Measurements from ENCODE around the gene GFOD1. TPM values are rescaled to one million over a fixed set of nuclear protein-coding genes. Genes with fewer than 3 reads are reported as not detected.

Gene GFOD1
- total RNA-seq, 1 experiment from 2014 or later: 0.68 TPM

DNA sequence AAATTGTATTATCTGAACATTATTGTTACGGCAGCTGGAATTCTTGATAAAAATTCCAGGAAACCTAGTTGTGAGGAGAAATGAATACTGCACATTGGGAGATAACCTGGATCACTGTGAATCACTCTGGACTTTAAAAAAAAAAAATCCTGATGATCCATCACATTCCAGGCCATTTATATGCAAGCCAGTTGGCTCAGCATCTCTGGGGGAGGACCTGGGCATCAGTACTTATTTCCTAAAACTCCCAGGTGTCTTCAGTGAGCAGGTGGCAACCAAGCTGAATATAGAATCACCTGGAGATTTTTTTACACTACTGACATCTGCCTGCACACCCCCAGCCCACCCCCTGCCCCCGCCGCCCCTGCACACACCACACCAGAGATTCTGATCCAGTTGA, 47.9 kb upstream of the GFOD1 start:
- DNase-seq: no peak

DNA sequence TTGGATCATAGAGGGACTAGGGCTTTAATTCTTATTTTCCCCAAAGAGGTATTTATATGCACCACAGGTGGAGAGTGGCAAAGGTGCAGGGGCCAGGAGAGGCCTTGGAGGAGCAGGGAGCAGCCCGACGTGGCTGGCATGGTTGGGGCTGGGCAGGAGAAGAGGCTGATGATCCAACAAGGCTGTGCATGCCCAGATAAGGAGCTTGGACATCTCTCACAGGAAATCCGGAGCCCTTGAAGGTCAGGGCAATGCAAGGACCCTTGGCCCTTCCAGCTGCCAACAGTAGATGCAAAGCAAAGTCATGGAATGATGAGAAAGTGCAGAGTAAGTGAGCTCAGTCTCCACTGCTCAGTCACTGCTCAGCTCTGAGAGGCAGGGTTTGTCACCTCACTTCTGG, 47.1 kb upstream of the GFOD1 start:
- Histone ChIP-seq H4K20me1 (ENCODE audit: insufficient read depth) (no peaks in the 10 kb centered on the region), H3F3A (ENCODE audit: insufficient read depth, low read depth) (peaks cover 5% of the 10 kb centered on the region; the same call in 1 of the 2 replicates), H3K27ac (no peak overlapping the region), H3K4me3 (no peak overlapping the region), H3K4me2 (no peak overlapping the region), H3K9me2 (ENCODE audit: insufficient read depth) (peaks cover 3% of the 10 kb centered on the region; the same call in 1 of the 2 replicates), H3K36me3 (ENCODE audit: low read depth) (no peaks in the 10 kb centered on the region), H3K4me1 (replicated peaks; ENCODE audit: insufficient read depth) (peaks cover 19% of the 10 kb centered on the region; the same call in 1 of the 2 replicates), H3K27me3 (ENCODE audit: insufficient read depth, low read depth) (no peaks in the 10 kb centered on the region), H2AFZ (no peak overlapping the region), H3K9me3 (ENCODE audit: insufficient read depth, low read depth) (no peaks in the 10 kb centered on the region; the same call in 1 of the 2 replicates), H3K79me2 (ENCODE audit: low read depth) (no peaks in the 10 kb centered on the region)
- no peak for DNase-seq
- no TSS peak for BruUV-seq (replicated peaks)
- ChIA-PET CTCF (no interaction called here), POLR2A (ENCODE audit: unreplicated experiment) (interaction anchor here (0.6 kb wide), 1 partner anchor 33 kb away, joined by 3 read pairs; no protein-coding TSS in a partner anchor)
- TF ChIP-seq, protein P1, sequence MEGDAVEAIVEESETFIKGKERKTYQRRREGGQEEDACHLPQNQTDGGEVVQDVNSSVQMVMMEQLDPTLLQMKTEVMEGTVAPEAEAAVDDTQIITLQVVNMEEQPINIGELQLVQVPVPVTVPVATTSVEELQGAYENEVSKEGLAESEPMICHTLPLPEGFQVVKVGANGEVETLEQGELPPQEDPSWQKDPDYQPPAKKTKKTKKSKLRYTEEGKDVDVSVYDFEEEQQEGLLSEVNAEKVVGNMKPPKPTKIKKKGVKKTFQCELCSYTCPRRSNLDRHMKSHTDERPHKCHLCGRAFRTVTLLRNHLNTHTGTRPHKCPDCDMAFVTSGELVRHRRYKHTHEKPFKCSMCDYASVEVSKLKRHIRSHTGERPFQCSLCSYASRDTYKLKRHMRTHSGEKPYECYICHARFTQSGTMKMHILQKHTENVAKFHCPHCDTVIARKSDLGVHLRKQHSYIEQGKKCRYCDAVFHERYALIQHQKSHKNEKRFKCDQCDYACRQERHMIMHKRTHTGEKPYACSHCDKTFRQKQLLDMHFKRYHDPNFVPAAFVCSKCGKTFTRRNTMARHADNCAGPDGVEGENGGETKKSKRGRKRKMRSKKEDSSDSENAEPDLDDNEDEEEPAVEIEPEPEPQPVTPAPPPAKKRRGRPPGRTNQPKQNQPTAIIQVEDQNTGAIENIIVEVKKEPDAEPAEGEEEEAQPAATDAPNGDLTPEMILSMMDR (conservative IDR thresholded peaks at IDR 0.05): no peak
- TF ChIP-seq EZH2 (IDR thresholded peaks at IDR 0.05; ENCODE audit: low read depth): no peak
- intact Hi-C loops (cut with micrococcal nuclease; ENCODE audit: unreplicated experiment): no loop called here

More for the DNA sequence above, 47.9 kb upstream of the GFOD1 start:
- Histone ChIP-seq H3K27ac (no peak overlapping the region), H3K4me2 (no peak overlapping the region), H4K20me1 (ENCODE audit: insufficient read depth) (no peaks in the 10 kb centered on the region), H3K79me2 (ENCODE audit: low read depth) (no peaks in the 10 kb centered on the region), H3F3A (ENCODE audit: insufficient read depth, low read depth) (peaks cover 5% of the 10 kb centered on the region; the same call in 1 of the 2 replicates), H3K4me3 (no peak overlapping the region), H3K36me3 (ENCODE audit: low read depth) (no peaks in the 10 kb centered on the region), H2AFZ (no peak overlapping the region), H3K4me1 (replicated peaks; ENCODE audit: insufficient read depth) (peaks cover 19% of the 10 kb centered on the region; the same call in 1 of the 2 replicates), H3K9me2 (ENCODE audit: insufficient read depth) (peaks cover 3% of the 10 kb centered on the region; the same call in 1 of the 2 replicates), H3K27me3 (ENCODE audit: insufficient read depth, low read depth) (no peaks in the 10 kb centered on the region), H3K9me3 (ENCODE audit: insufficient read depth, low read depth) (no peaks in the 10 kb centered on the region; the same call in 1 of the 2 replicates)
- no TSS peak for BruUV-seq (replicated peaks)
- no peak for TF ChIP-seq EZH2 (IDR thresholded peaks at IDR 0.05; ENCODE audit: low read depth)
- TF ChIP-seq, protein P1 (conservative IDR thresholded peaks at IDR 0.05): no peak
- POLR2A ChIA-PET (ENCODE audit: unreplicated experiment): interaction anchor here (0.5 to 0.6 kb wide), 2 partner anchors 33 to 187 kb away, joined by 3 to 4 read pairs; no protein-coding TSS in a partner anchor
- intact Hi-C loops (cut with micrococcal nuclease; ENCODE audit: unreplicated experiment): no loop called here
- CTCF ChIA-PET: no interaction called here

DNA sequence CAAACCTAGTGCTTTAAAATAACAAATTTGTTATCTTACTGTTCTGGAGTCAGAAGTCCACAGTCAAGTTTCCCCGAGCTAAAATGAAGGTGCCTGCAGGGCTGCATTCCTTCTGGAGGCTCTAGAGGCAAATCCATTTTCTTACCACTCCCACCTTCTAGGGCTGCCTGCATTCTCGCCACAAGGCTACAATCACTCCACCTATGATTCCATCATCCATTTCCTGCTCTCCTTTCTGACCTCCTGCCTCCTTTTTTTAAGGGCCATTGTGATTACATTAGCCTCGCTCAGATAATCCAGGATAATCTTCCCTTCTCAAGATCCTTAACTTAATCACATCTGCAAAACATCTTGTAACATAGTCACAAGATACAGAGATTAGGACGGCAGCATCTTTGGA, 44.6 kb upstream of the GFOD1 start:
- peaks cover 5% of the 10 kb centered on the region; the same call in 1 of the 2 replicates for H3F3A ChIP-seq (ENCODE audit: insufficient read depth, low read depth)
- no peaks in the 10 kb centered on the region for H3K27me3 ChIP-seq (ENCODE audit: insufficient read depth, low read depth)
- TF ChIP-seq, protein P1 (conservative IDR thresholded peaks at IDR 0.05): no peak
- no peak for TF ChIP-seq EZH2 (IDR thresholded peaks at IDR 0.05; ENCODE audit: low read depth)
- peak overlapping the region; percentile 29; the same call in 1 of the 2 replicates for H3K4me2 ChIP-seq
- H3K4me1 ChIP-seq (replicated peaks; ENCODE audit: insufficient read depth): peaks cover 15% of the 10 kb centered on the region; the same call in 1 of the 2 replicates
- ChIA-PET CTCF (interaction anchor here (1.1 kb wide), 1 partner anchor 515 kb away, joined by 5 read pairs; no protein-coding TSS in a partner anchor), POLR2A (ENCODE audit: unreplicated experiment) (no interaction called here)
- intact Hi-C loops (cut with micrococcal nuclease; ENCODE audit: unreplicated experiment): no loop called here
- no TSS peak for BruUV-seq (replicated peaks)
- H3K36me3 ChIP-seq (ENCODE audit: low read depth): no peaks in the 10 kb centered on the region
- DNase-seq: peak; percentile 33 to 64
- no peaks in the 10 kb centered on the region for H3K79me2 ChIP-seq (ENCODE audit: low read depth)
- H3K9me2 ChIP-seq (ENCODE audit: insufficient read depth): no peaks in the 10 kb centered on the region
- 0 out of 2 replicates have a peak overlapping the region, but pooled peaks have one; percentile 2 for H2AFZ ChIP-seq
- H4K20me1 ChIP-seq (ENCODE audit: insufficient read depth): no peaks in the 10 kb centered on the region
- no peak overlapping the region for H3K4me3 ChIP-seq
- peak overlapping the region; percentile 48 for H3K27ac ChIP-seq
- no peaks in the 10 kb centered on the region for H3K9me3 ChIP-seq (ENCODE audit: insufficient read depth, low read depth)
